ENCODE results near the gene SEC24B. TPM values are rescaled to one million over a fixed set of nuclear protein-coding genes. Genes with fewer than 3 reads are reported as not detected.

The SEC24B gene
- total and polyA plus RNA-seq, 2 experiments from 2014 or later: 17.2 to 28.3 TPM

DNA sequence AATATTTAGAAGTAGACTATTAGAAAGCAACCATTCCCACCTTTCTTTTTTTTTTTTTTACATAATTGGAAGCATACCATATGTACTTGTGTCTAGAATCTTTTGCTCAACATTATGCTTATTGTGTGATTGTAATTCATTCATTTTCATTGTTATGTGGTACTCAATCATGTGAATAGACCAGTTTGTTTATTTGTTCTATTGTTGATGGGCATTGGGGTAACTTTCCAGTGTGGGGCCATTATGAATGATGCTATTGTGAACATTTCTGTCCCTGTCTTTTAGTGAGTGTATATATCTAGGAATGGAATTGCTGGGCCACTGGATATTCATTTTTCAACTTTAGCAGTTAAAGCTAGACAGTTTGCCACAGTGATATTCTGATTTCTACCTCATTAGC, 63.9 kb downstream of the SEC24B start:
- no peak overlapping the region for H2AFZ ChIP-seq
- H3K79me2 ChIP-seq: peaks cover 8% of the 10 kb centered on the region
- no peaks in the 10 kb centered on the region for H3K9me2 ChIP-seq (replicated peaks; ENCODE audit: insufficient read depth)
- H4K20me1 ChIP-seq (ENCODE audit: insufficient read depth, poor library complexity, severe bottlenecking): no peaks in the 10 kb centered on the region
- no peak overlapping the region for H3K27ac ChIP-seq
- no peak overlapping the region for H3K4me3 ChIP-seq
- H3K9me3 ChIP-seq (ENCODE audit: low read depth): no peaks in the 10 kb centered on the region
- no peaks in the 10 kb centered on the region for H3K27me3 ChIP-seq
- no peaks in the 10 kb centered on the region for H3K36me3 ChIP-seq (replicated peaks; ENCODE audit: insufficient read depth, low read depth)
- no peak overlapping the region for H3K4me2 ChIP-seq
- no peak for DNase-seq (ENCODE audit: low spot score)
- no peak for TF ChIP-seq EZH2phosphoT487 (IDR thresholded peaks at IDR 0.05; ENCODE audit: low read depth, severe bottlenecking, unreplicated experiment)
- TF ChIP-seq, protein P1, sequence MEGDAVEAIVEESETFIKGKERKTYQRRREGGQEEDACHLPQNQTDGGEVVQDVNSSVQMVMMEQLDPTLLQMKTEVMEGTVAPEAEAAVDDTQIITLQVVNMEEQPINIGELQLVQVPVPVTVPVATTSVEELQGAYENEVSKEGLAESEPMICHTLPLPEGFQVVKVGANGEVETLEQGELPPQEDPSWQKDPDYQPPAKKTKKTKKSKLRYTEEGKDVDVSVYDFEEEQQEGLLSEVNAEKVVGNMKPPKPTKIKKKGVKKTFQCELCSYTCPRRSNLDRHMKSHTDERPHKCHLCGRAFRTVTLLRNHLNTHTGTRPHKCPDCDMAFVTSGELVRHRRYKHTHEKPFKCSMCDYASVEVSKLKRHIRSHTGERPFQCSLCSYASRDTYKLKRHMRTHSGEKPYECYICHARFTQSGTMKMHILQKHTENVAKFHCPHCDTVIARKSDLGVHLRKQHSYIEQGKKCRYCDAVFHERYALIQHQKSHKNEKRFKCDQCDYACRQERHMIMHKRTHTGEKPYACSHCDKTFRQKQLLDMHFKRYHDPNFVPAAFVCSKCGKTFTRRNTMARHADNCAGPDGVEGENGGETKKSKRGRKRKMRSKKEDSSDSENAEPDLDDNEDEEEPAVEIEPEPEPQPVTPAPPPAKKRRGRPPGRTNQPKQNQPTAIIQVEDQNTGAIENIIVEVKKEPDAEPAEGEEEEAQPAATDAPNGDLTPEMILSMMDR (IDR thresholded peaks at IDR 0.05; ENCODE audit: poor library complexity): no peak
- no peak for TF ChIP-seq EZH2 (IDR thresholded peaks at IDR 0.05; ENCODE audit: borderline replicate concordance)
- H3K4me1 ChIP-seq (ENCODE audit: insufficient read depth): no peaks in the 10 kb centered on the region

DNA sequence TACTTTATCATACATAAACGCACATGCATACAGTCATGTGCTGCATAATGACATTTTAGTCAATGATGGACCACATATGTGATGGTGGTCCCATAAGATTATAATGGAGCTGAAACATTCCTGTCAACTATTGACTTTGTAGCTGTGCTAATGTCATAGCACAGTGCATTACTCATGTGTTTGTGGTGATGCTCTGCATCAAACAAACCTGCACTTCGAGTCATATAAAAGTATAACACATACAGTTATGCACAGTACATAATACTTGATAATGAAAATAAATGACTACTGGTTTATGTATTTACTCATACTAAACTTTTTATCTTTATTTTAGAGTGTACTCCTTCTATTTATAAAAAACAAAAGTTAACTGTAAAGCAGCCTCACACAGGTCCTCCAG, 65.9 kb downstream of the SEC24B start:
- no peaks in the 10 kb centered on the region for H3K36me3 ChIP-seq (replicated peaks; ENCODE audit: insufficient read depth, low read depth)
- H3K9me2 ChIP-seq (replicated peaks; ENCODE audit: insufficient read depth): no peaks in the 10 kb centered on the region
- no peak overlapping the region for H3K27ac ChIP-seq
- H4K20me1 ChIP-seq (ENCODE audit: insufficient read depth, poor library complexity, severe bottlenecking): no peaks in the 10 kb centered on the region
- DNase-seq (ENCODE audit: low spot score): no peak
- no peaks in the 10 kb centered on the region for H3K9me3 ChIP-seq (ENCODE audit: low read depth)
- H3K79me2 ChIP-seq: peaks cover 8% of the 10 kb centered on the region
- no peaks in the 10 kb centered on the region for H3K27me3 ChIP-seq
- no peak overlapping the region for H2AFZ ChIP-seq
- H3K4me1 ChIP-seq (ENCODE audit: insufficient read depth): no peaks in the 10 kb centered on the region
- 87% methylated on average over 2 of the region's 2 CpGs for WGBS (ENCODE audit: low lambda C conversion rate, missing lambda C conversion rate)
- TF ChIP-seq, protein P1 (IDR thresholded peaks at IDR 0.05; ENCODE audit: poor library complexity): no peak
- no peak for TF ChIP-seq EZH2phosphoT487 (IDR thresholded peaks at IDR 0.05; ENCODE audit: low read depth, severe bottlenecking, unreplicated experiment)
- no peak for TF ChIP-seq EZH2 (IDR thresholded peaks at IDR 0.05; ENCODE audit: borderline replicate concordance)
- no peak overlapping the region for H3K4me3 ChIP-seq
- H3K4me2 ChIP-seq: no peak overlapping the region

DNA sequence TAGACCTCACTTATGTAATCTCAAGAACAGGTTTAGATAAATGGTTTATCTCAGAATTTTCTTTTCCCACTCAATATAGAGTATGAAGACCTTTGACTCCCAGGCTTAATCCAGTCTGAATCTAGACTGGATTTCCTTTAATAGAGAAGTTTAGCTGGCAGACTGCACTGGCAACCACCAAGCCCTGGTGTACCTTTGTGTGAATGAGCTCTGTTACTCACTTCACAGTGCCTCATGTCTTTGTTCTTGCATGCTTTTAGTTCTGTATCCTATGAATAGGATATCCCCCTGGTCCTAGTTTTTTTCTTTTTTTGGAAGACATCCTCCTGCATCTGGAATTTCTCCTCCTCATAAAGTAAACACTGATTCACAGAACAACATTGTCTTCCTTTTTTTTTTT, 73.3 kb downstream of the SEC24B start:
- no peak overlapping the region for H2AFZ ChIP-seq
- no peak overlapping the region for H3K4me2 ChIP-seq
- no peak overlapping the region for H3K27ac ChIP-seq
- no peaks in the 10 kb centered on the region for H4K20me1 ChIP-seq (ENCODE audit: insufficient read depth, poor library complexity, severe bottlenecking)
- H3K36me3 ChIP-seq (replicated peaks; ENCODE audit: insufficient read depth, low read depth): no peaks in the 10 kb centered on the region
- H3K27me3 ChIP-seq: no peaks in the 10 kb centered on the region
- TF ChIP-seq, protein P1 (IDR thresholded peaks at IDR 0.05; ENCODE audit: poor library complexity): no peak
- TF ChIP-seq EZH2phosphoT487 (IDR thresholded peaks at IDR 0.05; ENCODE audit: low read depth, severe bottlenecking, unreplicated experiment) (no peak), EZH2 (IDR thresholded peaks at IDR 0.05; ENCODE audit: borderline replicate concordance) (no peak)
- no peaks in the 10 kb centered on the region for H3K9me3 ChIP-seq (ENCODE audit: low read depth)
- no peaks in the 10 kb centered on the region for H3K9me2 ChIP-seq (replicated peaks; ENCODE audit: insufficient read depth)
- H3K4me3 ChIP-seq: no peak overlapping the region
- no peaks in the 10 kb centered on the region for H3K4me1 ChIP-seq (ENCODE audit: insufficient read depth)
- DNase-seq (ENCODE audit: low spot score): no peak
- H3K79me2 ChIP-seq: peaks cover 2% of the 10 kb centered on the region

DNA sequence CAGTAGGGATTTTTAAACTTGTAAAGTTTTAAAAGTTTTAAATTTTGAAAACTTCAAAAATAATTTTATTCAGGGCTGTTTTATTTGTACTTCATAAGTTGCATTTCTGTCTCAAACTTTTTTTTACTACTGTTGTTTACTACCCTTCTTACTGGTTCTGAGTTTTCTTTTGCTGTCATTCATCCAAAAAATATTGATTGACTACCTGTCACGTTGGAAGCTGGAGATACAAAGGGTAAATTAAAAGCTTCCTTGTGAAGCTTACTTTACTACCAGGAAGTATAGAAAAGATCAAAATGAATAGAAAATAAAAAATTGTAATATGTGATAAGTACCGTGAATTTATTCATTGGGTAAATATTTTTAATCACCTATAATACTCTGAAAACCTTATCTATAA, 77.1 kb downstream of the SEC24B start:
- no peak overlapping the region for H3K4me3 ChIP-seq
- H3K4me1 ChIP-seq (ENCODE audit: insufficient read depth): no peaks in the 10 kb centered on the region
- H3K9me2 ChIP-seq (replicated peaks; ENCODE audit: insufficient read depth): no peaks in the 10 kb centered on the region
- H3K4me2 ChIP-seq: no peak overlapping the region
- H3K27me3 ChIP-seq: no peaks in the 10 kb centered on the region
- WGBS (ENCODE audit: low lambda C conversion rate, missing lambda C conversion rate): 79% methylated on average over 2 of the region's 2 CpGs
- no peak overlapping the region for H3K27ac ChIP-seq
- H3K9me3 ChIP-seq (ENCODE audit: low read depth): no peaks in the 10 kb centered on the region
- no peak overlapping the region for H2AFZ ChIP-seq
- no peaks in the 10 kb centered on the region for H3K79me2 ChIP-seq
- TF ChIP-seq EZH2 (IDR thresholded peaks at IDR 0.05; ENCODE audit: borderline replicate concordance) (no peak), EZH2phosphoT487 (IDR thresholded peaks at IDR 0.05; ENCODE audit: low read depth, severe bottlenecking, unreplicated experiment) (no peak)
- TF ChIP-seq, protein P1 (IDR thresholded peaks at IDR 0.05; ENCODE audit: poor library complexity): no peak
- no peaks in the 10 kb centered on the region for H3K36me3 ChIP-seq (replicated peaks; ENCODE audit: insufficient read depth, low read depth)
- no peaks in the 10 kb centered on the region for H4K20me1 ChIP-seq (ENCODE audit: insufficient read depth, poor library complexity, severe bottlenecking)
- DNase-seq (ENCODE audit: low spot score): no peak

Data from hepatocyte (in vitro differentiated cells).